ENCODE measurements around the gene KIF2B.

DNA sequence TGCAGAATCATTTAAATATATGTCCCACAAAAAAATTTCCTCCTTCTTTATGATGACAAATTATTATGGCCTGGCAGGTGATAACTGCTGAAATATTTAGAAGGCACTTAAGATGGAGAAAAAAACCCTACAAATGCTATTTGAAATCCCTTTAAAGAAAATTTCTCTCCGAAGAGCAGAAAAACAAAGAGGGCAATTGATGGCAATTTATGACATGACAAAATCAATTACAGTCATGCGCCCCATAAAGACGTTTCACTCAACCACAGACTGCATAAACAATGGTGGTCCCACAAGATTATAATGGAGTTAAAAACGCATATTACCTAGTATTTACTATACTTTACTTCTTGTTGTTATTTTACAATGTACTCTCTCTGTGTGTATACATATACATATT lies 25.2 kb upstream of the KIF2B start:
- TF ChIP-seq POLR2AphosphoS5 (IDR thresholded peaks at IDR 0.05; ENCODE audit: low read depth, low read length) = no peak
- TF ChIP-seq POLR2A (IDR thresholded peaks at IDR 0.05; ENCODE audit: low read depth, low read length) = no peak
